Measurements from ENCODE around the gene HHATL. TPM values are rescaled to one million over a fixed set of nuclear protein-coding genes. Genes with fewer than 3 reads are reported as not detected.

The HHATL gene
- total RNA-seq, 1 donor from 2014 or later, result not detected

GRCh38 chr3:42654331-42655201 is 48.0 kb downstream of the HHATL start:
- peak; percentile 7 to 34 (median 21) for TF ChIP-seq CTCF (IDR thresholded peaks at IDR 0.05)
- Histone ChIP-seq H3K9me3 (no peaks in the 10 kb centered on the region), H3K4me1 (peaks cover 22 to 52% of the 10 kb centered on the region in 2 donors), H3K36me3 (peaks cover 10 to 18% of the 10 kb centered on the region in 2 donors), H3K4me3 (peak overlapping the region; percentile 85 to 98), H3K27ac (peak overlapping the region; percentile 97 to 99), H3K27me3 (no peaks in the 10 kb centered on the region)
- intact Hi-C loops (cut with DNase I), result loop anchor here (1.0 to 2.0 kb wide), 4 partner anchors 30 to 90 kb away; partner anchors contain the start of genes NKTR and SEC22C
- peak in 1 of 2 donors; percentile 85 for DNase-seq (ENCODE audit: low spot score in 2 of 2)

- intact Hi-C loops (cut with DNase I), result loop anchor here (1.0 to 2.0 kb wide), 4 partner anchors 31 to 91 kb away; partner anchors contain the start of genes NKTR and SEC22C
- H3K27ac ChIP-seq, result peak within 1 kb of the TSS; percentile 97 to 99
- peak within 1 kb of the TSS; percentile 85 to 98 for H3K4me3 ChIP-seq
- DNase-seq (ENCODE audit: low spot score in 2 of 2), result peak in 1 of 2 donors; percentile 89
- peaks cover 22 to 56% of the 10 kb centered on the region in 2 donors for H3K4me1 ChIP-seq
- no peaks in the 10 kb centered on the region for H3K9me3 ChIP-seq
- TF ChIP-seq CTCF (IDR thresholded peaks at IDR 0.05), result peak in 1 of 3 experiments; percentile 6
- peaks cover 7 to 9% of the 10 kb centered on the region in 2 donors for H3K36me3 ChIP-seq
- H3K27me3 ChIP-seq, result no peaks in the 10 kb centered on the region
Measured at GRCh38 chr3:42653560-42654330, 48.9 kb downstream of the HHATL start, which contains the start of gene ZBTB47. TSS of gene ZBTB47 (plus strand) at chr3:42653697. CDS start at chr3:42658356, 4,659 bp downstream.

- Histone ChIP-seq H3K27ac (peak overlapping the region; percentile 97 to 99), H3K9me3 (no peaks in the 10 kb centered on the region), H3K4me3 (peak overlapping the region; percentile 85 to 98), H3K36me3 (peaks cover 1 to 4% of the 10 kb centered on the region in 2 donors), H3K4me1 (peaks cover 22 to 53% of the 10 kb centered on the region in 2 donors), H3K27me3 (no peaks in the 10 kb centered on the region)
- intact Hi-C loops (cut with DNase I), result no loop called here
- no peak for DNase-seq (ENCODE audit: low spot score in 2 of 2)
- TF ChIP-seq CTCF (IDR thresholded peaks at IDR 0.05), result no peak
Measured at GRCh38 chr3:42653303-42653559, 49.4 kb downstream of the HHATL start.

GRCh38 chr3:42652611-42653302 is 49.8 kb downstream of the HHATL start:
- H3K27me3 ChIP-seq, result no peaks in the 10 kb centered on the region
- H3K27ac ChIP-seq, result peak overlapping the region; percentile 97 to 99
- intact Hi-C loops (cut with DNase I), result no loop called here
- peaks cover 22 to 50% of the 10 kb centered on the region in 2 donors for H3K4me1 ChIP-seq
- peaks cover 2 to 4% of the 10 kb centered on the region in 2 donors for H3K36me3 ChIP-seq
- peak overlapping the region; percentile 85 to 98 for H3K4me3 ChIP-seq
- TF ChIP-seq CTCF (IDR thresholded peaks at IDR 0.05), result no peak
- no peaks in the 10 kb centered on the region for H3K9me3 ChIP-seq
- DNase-seq (ENCODE audit: low spot score in 2 of 2), result peak in 1 of 2 donors; percentile 89

- intact Hi-C loops (cut with DNase I), result no loop called here
- Histone ChIP-seq H3K4me3 (peak overlapping the region; percentile 85 to 98), H3K9me3 (no peaks in the 10 kb centered on the region), H3K36me3 (peaks cover 8 to 9% of the 10 kb centered on the region in 2 donors), H3K4me1 (peaks cover 22 to 50% of the 10 kb centered on the region in 2 donors), H3K27ac (peak overlapping the region; percentile 97 to 99), H3K27me3 (no peaks in the 10 kb centered on the region)
- DNase-seq (ENCODE audit: low spot score in 2 of 2), result no peak
- no peak for TF ChIP-seq CTCF (IDR thresholded peaks at IDR 0.05)
Measured at GRCh38 chr3:42652251-42652610, 50.4 kb downstream of the HHATL start.

Data from ascending aorta (tissue), 2 donors.